ENCODE results near the gene NET1. TPM values are rescaled to one million over a fixed set of nuclear protein-coding genes. Genes with fewer than 3 reads are reported as not detected.

NET1 gene
- total and polyA plus RNA-seq, 12 donors = 6.0 to 22.6 (median 16.7) TPM

GRCh38 chr10:5466451-5467206 is 54.3 kb downstream of the NET1 start:
- Histone ChIP-seq H3K4me3 (no peak overlapping the region), H3K27me3 (no peaks in the 10 kb centered on the region), H3K4me1 (peaks cover 0 to 9% (median 2%) of the 10 kb centered on the region in 9 donors), H3K9me3 (peaks cover 0 to 15% (median 5%) of the 10 kb centered on the region in 11 donors), H3K36me3 (no peaks in the 10 kb centered on the region), H3K27ac (no peak overlapping the region)
- ATAC-seq (peak in 2 of 8 donors; percentile 22 to 42), DNase-seq (no peak)
- intact Hi-C loops (cut with DNase I) = no loop called here
- TF ChIP-seq CTCF (IDR thresholded peaks at IDR 0.05) = no peak
- WGBS, 2 donors = 60 to 67% methylated on average over 18 of the region's 18 CpGs

GRCh38 chr10:5467207-5467535 is 54.8 kb downstream of the NET1 start:
- no peak for ATAC-seq
- H3K9me3 ChIP-seq = peaks cover 0 to 15% (median 5%) of the 10 kb centered on the region in 11 donors
- H3K27ac ChIP-seq = no peak overlapping the region
- intact Hi-C loops (cut with DNase I) = no loop called here
- H3K4me1 ChIP-seq = peaks cover 0 to 4% (median 0%) of the 10 kb centered on the region in 9 donors
- H3K36me3 ChIP-seq = no peaks in the 10 kb centered on the region
- no peak for TF ChIP-seq CTCF (IDR thresholded peaks at IDR 0.05)
- no peak overlapping the region for H3K4me3 ChIP-seq
- no peaks in the 10 kb centered on the region for H3K27me3 ChIP-seq
- DNase-seq = no peak
- 80% methylated on average over 8 of the region's 8 CpGs for WGBS, 2 donors

- H3K27ac ChIP-seq = no peak overlapping the region
- DNase-seq = no peak
- TF ChIP-seq CTCF (IDR thresholded peaks at IDR 0.05) = no peak
- H3K4me1 ChIP-seq = no peaks in the 10 kb centered on the region
- no peak overlapping the region for H3K4me3 ChIP-seq
- intact Hi-C loops (cut with DNase I) = no loop called here
- peaks cover 0 to 15% (median 5%) of the 10 kb centered on the region in 11 donors for H3K9me3 ChIP-seq
- 89 to 96% methylated on average over 6 of the region's 6 CpGs for WGBS, 2 donors
- no peak for ATAC-seq
- H3K27me3 ChIP-seq = no peaks in the 10 kb centered on the region
- no peaks in the 10 kb centered on the region for H3K36me3 ChIP-seq
Measured at GRCh38 chr10:5467634-5468255, 55.4 kb downstream of the NET1 start.

- H3K4me3 ChIP-seq = no peak overlapping the region
- TF ChIP-seq CTCF (IDR thresholded peaks at IDR 0.05) = no peak
- 82 to 90% methylated on average over 8 of the region's 8 CpGs for WGBS, 2 donors
- peak in 2 of 8 donors; percentile 33 to 43 for ATAC-seq
- intact Hi-C loops (cut with DNase I) = no loop called here
- H3K27me3 ChIP-seq = no peaks in the 10 kb centered on the region
- H3K36me3 ChIP-seq = no peaks in the 10 kb centered on the region
- DNase-seq = no peak
- H3K4me1 ChIP-seq = no peaks in the 10 kb centered on the region
- H3K27ac ChIP-seq = no peak overlapping the region
- peaks cover 0 to 15% (median 5%) of the 10 kb centered on the region in 11 donors for H3K9me3 ChIP-seq
Measured at GRCh38 chr10:5468262-5469106, 56.1 kb downstream of the NET1 start.

Measured in heart right ventricle (tissue), 16 donors.